Measurements from ENCODE around the gene LAMC1.

LAMC1 gene

GRCh38 chr1:183000167-183000962, 22.9 kb upstream of the LAMC1 start:
- no peak for DNase-seq (ENCODE audit: low read depth)
- TF ChIP-seq, protein P1, sequence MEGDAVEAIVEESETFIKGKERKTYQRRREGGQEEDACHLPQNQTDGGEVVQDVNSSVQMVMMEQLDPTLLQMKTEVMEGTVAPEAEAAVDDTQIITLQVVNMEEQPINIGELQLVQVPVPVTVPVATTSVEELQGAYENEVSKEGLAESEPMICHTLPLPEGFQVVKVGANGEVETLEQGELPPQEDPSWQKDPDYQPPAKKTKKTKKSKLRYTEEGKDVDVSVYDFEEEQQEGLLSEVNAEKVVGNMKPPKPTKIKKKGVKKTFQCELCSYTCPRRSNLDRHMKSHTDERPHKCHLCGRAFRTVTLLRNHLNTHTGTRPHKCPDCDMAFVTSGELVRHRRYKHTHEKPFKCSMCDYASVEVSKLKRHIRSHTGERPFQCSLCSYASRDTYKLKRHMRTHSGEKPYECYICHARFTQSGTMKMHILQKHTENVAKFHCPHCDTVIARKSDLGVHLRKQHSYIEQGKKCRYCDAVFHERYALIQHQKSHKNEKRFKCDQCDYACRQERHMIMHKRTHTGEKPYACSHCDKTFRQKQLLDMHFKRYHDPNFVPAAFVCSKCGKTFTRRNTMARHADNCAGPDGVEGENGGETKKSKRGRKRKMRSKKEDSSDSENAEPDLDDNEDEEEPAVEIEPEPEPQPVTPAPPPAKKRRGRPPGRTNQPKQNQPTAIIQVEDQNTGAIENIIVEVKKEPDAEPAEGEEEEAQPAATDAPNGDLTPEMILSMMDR (IDR thresholded peaks at IDR 0.05; ENCODE audit: low read depth, low read length, missing control alignments), result no peak
- H3K4me3 ChIP-seq (ENCODE audit: low read depth, low read length), result no peak overlapping the region
- in situ Hi-C loops (cut with HindIII; ENCODE audit: low sequenced_read_pairs), result no loop called here

DNA sequence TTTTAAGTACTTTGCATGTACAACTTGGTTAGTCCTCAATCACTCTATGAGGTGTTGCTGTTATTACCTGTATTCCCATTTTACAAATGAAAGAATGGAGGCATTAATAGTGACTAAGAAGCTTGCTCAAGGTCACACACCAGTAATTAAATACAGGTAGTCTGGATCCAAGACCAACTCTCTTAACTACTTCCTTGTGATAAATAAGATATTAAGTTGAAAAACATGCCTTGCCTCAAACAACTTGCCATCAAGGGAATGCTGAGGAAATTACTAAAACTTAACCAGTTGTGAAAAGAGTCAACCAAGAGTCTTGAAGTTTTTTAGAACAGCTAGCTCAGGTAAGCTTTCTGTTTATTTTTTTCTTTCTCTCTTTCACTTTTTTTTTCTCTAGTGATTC, 21.0 kb upstream of the LAMC1 start:
- H3K4me3 ChIP-seq (ENCODE audit: low read depth, low read length), result no peak overlapping the region
- TF ChIP-seq, protein P1 (IDR thresholded peaks at IDR 0.05; ENCODE audit: low read depth, low read length, missing control alignments), result no peak
- no peak for DNase-seq (ENCODE audit: low read depth)
- in situ Hi-C loops (cut with HindIII; ENCODE audit: low sequenced_read_pairs), result no loop called here

GRCh38 chr1:183002797-183003196, 20.4 kb upstream of the LAMC1 start:
- H3K4me3 ChIP-seq (ENCODE audit: low read depth, low read length), result no peak overlapping the region
- in situ Hi-C loops (cut with HindIII; ENCODE audit: low sequenced_read_pairs), result no loop called here
- DNase-seq (ENCODE audit: low read depth), result no peak
- TF ChIP-seq, protein P1 (IDR thresholded peaks at IDR 0.05; ENCODE audit: low read depth, low read length, missing control alignments), result no peak

GRCh38 chr1:183003203-183003602, 20.0 kb upstream of the LAMC1 start:
- in situ Hi-C loops (cut with HindIII; ENCODE audit: low sequenced_read_pairs), result no loop called here
- TF ChIP-seq, protein P1 (IDR thresholded peaks at IDR 0.05; ENCODE audit: low read depth, low read length, missing control alignments), result no peak
- DNase-seq (ENCODE audit: low read depth), result no peak
- H3K4me3 ChIP-seq (ENCODE audit: low read depth, low read length), result no peak overlapping the region

DNA sequence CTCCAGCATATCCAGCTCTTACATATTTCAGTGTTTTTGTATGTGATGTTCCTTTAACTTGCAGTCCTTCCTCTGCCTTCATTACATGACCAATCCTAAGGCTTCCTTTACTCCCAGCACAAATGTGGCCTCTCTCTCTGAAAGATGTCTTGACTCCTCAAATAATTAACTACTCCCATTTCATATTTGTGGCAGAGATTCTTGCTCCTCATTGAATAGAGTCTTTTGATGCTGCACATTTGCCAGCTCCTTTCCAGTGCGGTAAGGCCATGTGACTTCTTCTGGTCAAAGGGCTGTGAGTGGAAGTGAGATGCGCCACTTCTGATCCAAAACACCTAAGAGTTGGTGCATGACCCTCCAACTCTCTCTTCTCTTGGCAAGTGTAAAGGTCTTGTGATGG, 19.1 kb upstream of the LAMC1 start:
- TF ChIP-seq, protein P1 (IDR thresholded peaks at IDR 0.05; ENCODE audit: low read depth, low read length, missing control alignments), result no peak
- in situ Hi-C loops (cut with HindIII; ENCODE audit: low sequenced_read_pairs), result no loop called here
- DNase-seq (ENCODE audit: low read depth), result no peak
- H3K4me3 ChIP-seq (ENCODE audit: low read depth, low read length), result no peak overlapping the region

- in situ Hi-C loops (cut with HindIII; ENCODE audit: low sequenced_read_pairs), result no loop called here
- no peak overlapping the region for H3K4me3 ChIP-seq (ENCODE audit: low read depth, low read length)
- TF ChIP-seq, protein P1 (IDR thresholded peaks at IDR 0.05; ENCODE audit: low read depth, low read length, missing control alignments), result no peak
- no peak for DNase-seq (ENCODE audit: low read depth)
Observed at GRCh38 chr1:183011859-183012258, 11.4 kb upstream of the LAMC1 start.

Data from astrocyte of the cerebellum (primary cell).